Activated CD8-positive, alpha-beta memory T cell treated with anti-CD3 and anti-CD28 coated beads, Interleukin-2, amount 50 U/mL, for 4 hours (primary cell): ENCODE data around the gene RAB10.
"Not testable (repeated sequence)": the region's sequence is repeated elsewhere in the genome, so short reads cannot be mapped to it uniquely, and the experiment has no call there.

Experiments
- DNase-seq: peaks from one replicate; pipeline ENCODE4 v3.0.0-alpha.2; 2020

Gene RAB10

GRCh38 chr2:26164641-26165211 lies 130.8 kb downstream of the RAB10 start:
- DNase-seq: no peak

GRCh38 chr2:26165403-26165802 lies 131.5 kb downstream of the RAB10 start:
- DNase-seq: no peak

- DNase-seq: not testable (repeated sequence)
Observed at GRCh38 chr2:26166541-26166940, 132.7 kb downstream of the RAB10 start.

- no peak for DNase-seq
Observed at GRCh38 chr2:26168785-26169184, 134.9 kb downstream of the RAB10 start.

GRCh38 chr2:26169226-26169625 lies 135.3 kb downstream of the RAB10 start:
- DNase-seq: no peak

GRCh38 chr2:26169681-26170414 lies 136.0 kb downstream of the RAB10 start:
- no peak for DNase-seq

GRCh38 chr2:26170795-26171194 lies 136.9 kb downstream of the RAB10 start:
- DNase-seq: no peak

- DNase-seq: no peak
Observed at GRCh38 chr2:26172189-26172870, 138.4 kb downstream of the RAB10 start.

GRCh38 chr2:26172871-26173775 lies 139.2 kb downstream of the RAB10 start, which contains the start of gene GAREM2:
TSS of gene GAREM2 (plus strand) at chr2:26173088. CDS start at chr2:26173221, 133 bp downstream.
- no peak for DNase-seq

GRCh38 chr2:26173776-26174482 lies 140.0 kb downstream of the RAB10 start:
- no peak for DNase-seq

GRCh38 chr2:26174691-26175465 lies 141.0 kb downstream of the RAB10 start:
- no peak for DNase-seq

- DNase-seq: no peak
Observed at GRCh38 chr2:26175466-26176278, 141.8 kb downstream of the RAB10 start.

- DNase-seq: no peak
Observed at GRCh38 chr2:26176279-26176615, 142.4 kb downstream of the RAB10 start.

- no peak for DNase-seq
Observed at GRCh38 chr2:26177122-26177521, 143.2 kb downstream of the RAB10 start.

GRCh38 chr2:26178246-26178645 lies 144.4 kb downstream of the RAB10 start:
- DNase-seq: no peak

- DNase-seq: no peak
Observed at GRCh38 chr2:26178746-26179436, 145.0 kb downstream of the RAB10 start.

GRCh38 chr2:26179446-26179913 lies 145.6 kb downstream of the RAB10 start:
- no peak for DNase-seq

GRCh38 chr2:26182441-26182840 lies 148.6 kb downstream of the RAB10 start:
- no peak for DNase-seq

GRCh38 chr2:26182887-26183630 lies 149.2 kb downstream of the RAB10 start:
- DNase-seq: no peak
